Fibroblast of pulmonary artery (primary cell): ENCODE data around the gene XPO1.

ENCODE experiments used
- DNase-seq: peaks from one replicate; pipeline ENCODE4 v3.0.0-alpha.2; 2010; ENCODE audit warnings: low read depth
- H3K4me3 ChIP-seq: replicated peaks from 2 replicates; pipeline ENCODE4 v1.5.1; 2011; ENCODE audit warnings: low read depth, mild to moderate bottlenecking, control low read depth, low read length, moderate library complexity
- CTCF ChIP-seq: IDR thresholded peaks from 2 replicates; pipeline ENCODE4 v1.5.1; 2011; ENCODE audit warnings: mild to moderate bottlenecking, control low read depth, low read length, inconsistent platforms; ENCODE audit errors: missing control alignments

XPO1 gene

GRCh38 chr2:61562615-61563014 lies 24.5 kb upstream of the XPO1 start:
- no peak overlapping the region for H3K4me3 ChIP-seq
- no peak for TF ChIP-seq CTCF
- no peak for DNase-seq

- no peak overlapping the region for H3K4me3 ChIP-seq
- no peak for TF ChIP-seq CTCF
- DNase-seq = no peak
Observed at GRCh38 chr2:61558160-61558559, 20.0 kb upstream of the XPO1 start.

GRCh38 chr2:61557381-61557780 lies 19.2 kb upstream of the XPO1 start:
- no peak overlapping the region for H3K4me3 ChIP-seq
- no peak for DNase-seq
- TF ChIP-seq CTCF = no peak

- TF ChIP-seq CTCF = no peak
- DNase-seq = no peak
- H3K4me3 ChIP-seq = no peak overlapping the region
Observed at GRCh38 chr2:61554604-61555003, 16.4 kb upstream of the XPO1 start.

GRCh38 chr2:61550375-61551209 lies 12.4 kb upstream of the XPO1 start:
- TF ChIP-seq CTCF = no peak
- no peak for DNase-seq
- H3K4me3 ChIP-seq = no peak overlapping the region

GRCh38 chr2:61549546-61549945 lies 11.4 kb upstream of the XPO1 start:
- no peak for DNase-seq

More at GRCh38 chr2:61549546-61549945, 11.4 kb upstream of the XPO1 start:
- no peak overlapping the region for H3K4me3 ChIP-seq
- no peak for TF ChIP-seq CTCF
